Endothelial cell of umbilical vein (primary cell): Measurements from ENCODE around the gene CD2BP2. TPM values are rescaled to one million over a fixed set of nuclear protein-coding genes. Genes with fewer than 3 reads are reported as not detected.
"Not testable (repeated sequence)": the region's sequence is repeated elsewhere in the genome, so short reads cannot be mapped to it uniquely, and the experiment has no call there.

Source experiments
- BruUV-seq: library from RNA; stranded (reverse); fragments of 400-500 nt; replicated peaks from 2 replicates; lab custom pipeline; 2021; lab: Mats Ljungman, UMichigan
- CTCF ChIA-PET: fragments of 300-600, 350-600 bp; sonication (Branson Sonifier 250); formaldehyde crosslinking; loops from one replicate; lab custom pipeline; 2021; ENCODE audit warnings: antibody characterized with exemption, inconsistent platforms; lab: Charles Lee
- POLR2A ChIA-PET: fragments of 300-600, 350-600 bp; sonication (Branson Sonifier 250); formaldehyde crosslinking; loops from one replicate; lab custom pipeline; 2021; ENCODE audit warnings: antibody characterized with exemption, inconsistent platforms; lab: Charles Lee
- DNase-seq: peaks from one replicate; pipeline ENCODE4 v3.0.0-alpha.2; 2011; ENCODE audit warnings: low read depth, low spot score
- FAIRE-seq: peaks from 2 replicates; lab custom pipeline; 2011; peaks lifted over from hg19 to GRCh38; lab: Jason Lieb, UNC
- H2AFZ ChIP-seq: 2 replicates; pipeline ENCODE4 v1.6.0; 2012; ENCODE audit warnings: low read depth, low read length, control low read depth, inconsistent platforms
- H3K27ac ChIP-seq: 2 replicates; pipeline ENCODE4 v1.5.1; 2011; ENCODE audit warnings: low read depth, mild to moderate bottlenecking, control low read depth, low read length, moderate library complexity; ENCODE audit not compliant: insufficient read depth
- H3K27me3 ChIP-seq, 2 experiments: 2 replicates each; pipeline versions ENCODE4 v1.6.0 to v1.6.1; 2011; ENCODE audit warnings: low read length in 2 of 2, mixed read lengths in 1 of 2; ENCODE audit not compliant: control insufficient read depth in 2 of 2, insufficient read depth in 2 of 2
- H3K36me3 ChIP-seq, 2 experiments: 2 replicates in 1 of 2; 3 replicates in 1 of 2; pipeline ENCODE4 v1.5.1; 2011; ENCODE audit warnings: low read length in 2 of 2, mild to moderate bottlenecking in 1 of 2, moderate library complexity in 1 of 2; ENCODE audit not compliant: control insufficient read depth in 2 of 2, insufficient read depth in 2 of 2; ENCODE audit errors: extremely low read depth in 1 of 2
- H3K4me1 ChIP-seq: 3 replicates; pipeline ENCODE4 v1.5.1; 2011; ENCODE audit warnings: mild to moderate bottlenecking, low read length; ENCODE audit not compliant: control insufficient read depth, insufficient read depth; ENCODE audit errors: extremely low read depth
- H3K4me2 ChIP-seq: 2 replicates; pipeline ENCODE4 v1.6.1; 2011; ENCODE audit warnings: low read length, control low read depth, mixed read lengths; ENCODE audit not compliant: insufficient read depth
- H3K4me3 ChIP-seq, 3 experiments: fragments of 200-600 bp in 1 of 3; sonication (generic), shearing (Covaris generic) in 1 of 3; replicated peaks in 1 of 3; 2 replicates each; pipeline ENCODE4 v1.5.1; 2011 to 2016; ENCODE audit warnings: control low read depth in 3 of 3, low read length in 3 of 3, mild to moderate bottlenecking in 2 of 3, inconsistent platforms in 1 of 3, low read depth in 1 of 3, moderate library complexity in 1 of 3; ENCODE audit not compliant: insufficient read depth in 1 of 3
- H3K79me2 ChIP-seq: 2 replicates; pipeline ENCODE4 v1.6.0; 2012; ENCODE audit warnings: low read length, inconsistent platforms; ENCODE audit not compliant: control insufficient read depth, insufficient read depth
- H3K9ac ChIP-seq: replicated peaks from 2 replicates; pipeline ENCODE3; 2011; ENCODE audit warnings: low read length, control low read depth; ENCODE audit not compliant: insufficient read depth; ENCODE audit errors: extremely low read depth
- H3K9me1 ChIP-seq: replicated peaks from 3 replicates; pipeline ENCODE4 v1.6.0; 2011; ENCODE audit warnings: mild to moderate bottlenecking, low read length; ENCODE audit not compliant: control insufficient read depth, insufficient read depth; ENCODE audit errors: extremely low read depth
- H3K9me3 ChIP-seq: replicated peaks from 2 replicates; pipeline ENCODE4 v1.5.1; 2012; ENCODE audit warnings: low read length, inconsistent platforms; ENCODE audit not compliant: control insufficient read depth, insufficient read depth
- H4K20me1 ChIP-seq: replicated peaks from 2 replicates; pipeline ENCODE3; 2011; ENCODE audit warnings: mild to moderate bottlenecking, low read length; ENCODE audit not compliant: control insufficient read depth, insufficient read depth; ENCODE audit errors: extremely low read depth
- CTCF ChIP-seq, 2 donors: IDR thresholded peaks; 1 replicate in 1 of 2; 2 replicates in 1 of 2; pipeline ENCODE4 v1.5.1; 2011; ENCODE audit warnings: low read length in 2 of 2, mild to moderate bottlenecking in 2 of 2, moderate library complexity in 2 of 2, control low read depth in 1 of 2, inconsistent platforms in 1 of 2, low read depth in 1 of 2; ENCODE audit not compliant: insufficient read depth in 1 of 2; ENCODE audit errors: extremely low read depth in 1 of 2
- EZH2 ChIP-seq: IDR thresholded peaks from 2 replicates; pipeline ENCODE4 v1.6.1; 2012; ENCODE audit warnings: borderline replicate concordance, low read depth, mild to moderate bottlenecking, moderate library complexity, low read length, inconsistent platforms; ENCODE audit not compliant: severe bottlenecking
- FOS ChIP-seq: IDR thresholded peaks from 2 replicates; pipeline ENCODE4 v1.6.1; 2011; ENCODE audit warnings: mild to moderate bottlenecking, low read length, moderate library complexity, borderline replicate concordance; ENCODE audit not compliant: insufficient read depth
- GATA2 ChIP-seq: IDR thresholded peaks from 2 replicates; pipeline ENCODE4 v1.7.0; 2011; ENCODE audit warnings: low read depth, mild to moderate bottlenecking, moderate library complexity, mixed read lengths, low read length; ENCODE audit not compliant: insufficient read length, insufficient read depth
- JUN ChIP-seq: IDR thresholded peaks from 2 replicates; pipeline ENCODE4 v1.6.1; 2011; ENCODE audit warnings: borderline replicate concordance, low read depth; ENCODE audit not compliant: insufficient read length, insufficient read depth
- MAX ChIP-seq: IDR thresholded peaks from 2 replicates; pipeline ENCODE4 v1.6.1; 2011; ENCODE audit not compliant: insufficient read depth, insufficient read length
- MYC ChIP-seq: IDR thresholded peaks from one replicate; pipeline ENCODE4 v1.6.1; 2011; ENCODE audit warnings: mild to moderate bottlenecking, low read depth, low read length
- POLR2A ChIP-seq: IDR thresholded peaks from 2 replicates; pipeline ENCODE4 v1.6.1; 2012; ENCODE audit warnings: low read depth, mild to moderate bottlenecking, control low read depth, low read length
- POLR2AphosphoS5 ChIP-seq: IDR thresholded peaks from 2 replicates; pipeline ENCODE4 v1.6.1; 2012; ENCODE audit warnings: low read depth, mild to moderate bottlenecking, control low read depth, low read length, moderate library complexity; ENCODE audit not compliant: insufficient read depth
- dilution Hi-C: fragments of 300-500 bp; cut with MboI; formaldehyde crosslinking; loops from one replicate; pipeline ENCODE4 v1.15.0; 2019; ENCODE audit warnings: low sequenced_read_pairs; ENCODE audit not compliant: extremely low pct_ligation_motif_present
- intact Hi-C: fragments of 100-400 bp; cut with micrococcal nuclease; formaldehyde crosslinking; loops from one replicate; pipeline ENCODE4 v1.10.0; 2022
- polyA plus RNA-seq, 4 experiments: library from polyadenylated mRNA; depleted of rRNA in 3 of 4; stranded (reverse) in 3 of 4; unstranded in 1 of 4; fragments of >200 nt; gene quantifications; 2 replicates each; pipeline versions ENCODE4 v1.2.1 to v1.2.3, GENCODE V29; 2011 to 2012; ENCODE audit warnings: missing spikeins in 1 of 4
- total RNA-seq: library from RNA; stranded (reverse); gene quantifications from 2 replicates; pipeline ENCODE4 v1.2.3, GENCODE V29; 2021

CD2BP2 gene
- total and polyA plus RNA-seq, 2 donors (not counting 3 experiments of a cell fraction or from before 2014, with no cell fraction given) = 47.2 to 75.7 TPM

- H2AFZ ChIP-seq = no peak overlapping the region
- H3K4me2 ChIP-seq = no peak overlapping the region
- BruUV-seq = no TSS peak
- no peaks in the 10 kb centered on the region for H3K79me2 ChIP-seq
- H3K9me3 ChIP-seq = no peaks in the 10 kb centered on the region
- intact Hi-C loops = no loop called here
- no peaks in the 10 kb centered on the region for H3K27me3 ChIP-seq
- no peaks in the 10 kb centered on the region for H3K36me3 ChIP-seq
- no peak overlapping the region for H3K9ac ChIP-seq
- ChIA-PET CTCF (interaction anchor here (1.1 to 1.9 kb wide), 1 partner anchor 69 kb away, joined by 3 to 14 read pairs; no protein-coding TSS in a partner anchor), POLR2A (no interaction called here)
- H3K27ac ChIP-seq = no peak overlapping the region
- H4K20me1 ChIP-seq = no peaks in the 10 kb centered on the region
- H3K4me3 ChIP-seq = no peak overlapping the region
- peaks cover 1% of the 10 kb centered on the region for H3K4me1 ChIP-seq
- H3K9me1 ChIP-seq = no peaks in the 10 kb centered on the region
- DNase-seq (no peak), FAIRE-seq (no peak)
- dilution Hi-C loops = no loop called here
- TF ChIP-seq POLR2AphosphoS5 (no peak), MAX (no peak), MYC (no peak), GATA2 (no peak), CTCF (IDR thresholded peaks at IDR 0.05; ENCODE audit: extremely low read depth in 1 of 2, insufficient read depth in 1 of 2, low read depth in 1 of 2, low read length in 2 of 2) (no peak), POLR2A (no peak), JUN (no peak), FOS (no peak), EZH2 (no peak)
Measured at GRCh38 chr16:30340621-30341020, 14.5 kb downstream of the CD2BP2 start.

GRCh38 chr16:30338715-30339114 is 16.4 kb downstream of the CD2BP2 start:
- POLR2A ChIA-PET, H3K4me2 ChIP-seq, H4K20me1 ChIP-seq, H3K27me3 ChIP-seq, H3K9me1 ChIP-seq, CTCF ChIA-PET, H3K4me3 ChIP-seq, H3K79me2 ChIP-seq, H3K4me1 ChIP-seq, H3K9ac ChIP-seq, H3K27ac ChIP-seq, H3K36me3 ChIP-seq, DNase-seq, FAIRE-seq, H2AFZ ChIP-seq, H3K9me3 ChIP-seq, dilution Hi-C loops, intact Hi-C loops, BruUV-seq: not testable (repeated sequence)

GRCh38 chr16:30337964-30338357 is 17.1 kb downstream of the CD2BP2 start:
- POLR2A ChIA-PET = not testable (repeated sequence)

More at GRCh38 chr16:30337964-30338357, 17.1 kb downstream of the CD2BP2 start:
- H3K9me1 ChIP-seq, FAIRE-seq, H3K9me3 ChIP-seq, BruUV-seq, DNase-seq, dilution Hi-C loops, H3K27me3 ChIP-seq, H3K79me2 ChIP-seq, H2AFZ ChIP-seq, H3K4me1 ChIP-seq, H4K20me1 ChIP-seq, H3K27ac ChIP-seq, CTCF ChIA-PET, H3K9ac ChIP-seq, H3K4me3 ChIP-seq, H3K36me3 ChIP-seq, H3K4me2 ChIP-seq, intact Hi-C loops: not testable (repeated sequence)
